Upper lobe of left lung (tissue), 4 donors: ENCODE results near the gene GATAD2A.

Source experiments
- EP300 ChIP-seq, 4 donors: sonication (generic); formaldehyde crosslinking; IDR thresholded peaks; one replicate each; pipeline ENCODE4 v1.5.1; 2017; ENCODE audit warnings: antibody characterized with exemption in 4 of 4, control low read depth in 2 of 4
- POLR2AphosphoS5 ChIP-seq, 2 donors: sonication (generic); formaldehyde crosslinking; IDR thresholded peaks; one replicate each; pipeline ENCODE4 v1.5.1; 2017; ENCODE audit warnings: antibody characterized with exemption in 2 of 2
- TF ChIP-seq, protein P1 (sequence below), 6 experiments: fragments of 450-650 bp in 4 of 6; fragments of 200-600 bp in 2 of 6; sonication (generic) in 2 of 6; IDR thresholded peaks; one replicate each; pipeline ENCODE4 v1.5.1; 2016 to 2019; ENCODE audit warnings: antibody characterized with exemption in 6 of 6

- no peak for TF ChIP-seq EP300 (IDR thresholded peaks at IDR 0.05)
- TF ChIP-seq, protein P1, sequence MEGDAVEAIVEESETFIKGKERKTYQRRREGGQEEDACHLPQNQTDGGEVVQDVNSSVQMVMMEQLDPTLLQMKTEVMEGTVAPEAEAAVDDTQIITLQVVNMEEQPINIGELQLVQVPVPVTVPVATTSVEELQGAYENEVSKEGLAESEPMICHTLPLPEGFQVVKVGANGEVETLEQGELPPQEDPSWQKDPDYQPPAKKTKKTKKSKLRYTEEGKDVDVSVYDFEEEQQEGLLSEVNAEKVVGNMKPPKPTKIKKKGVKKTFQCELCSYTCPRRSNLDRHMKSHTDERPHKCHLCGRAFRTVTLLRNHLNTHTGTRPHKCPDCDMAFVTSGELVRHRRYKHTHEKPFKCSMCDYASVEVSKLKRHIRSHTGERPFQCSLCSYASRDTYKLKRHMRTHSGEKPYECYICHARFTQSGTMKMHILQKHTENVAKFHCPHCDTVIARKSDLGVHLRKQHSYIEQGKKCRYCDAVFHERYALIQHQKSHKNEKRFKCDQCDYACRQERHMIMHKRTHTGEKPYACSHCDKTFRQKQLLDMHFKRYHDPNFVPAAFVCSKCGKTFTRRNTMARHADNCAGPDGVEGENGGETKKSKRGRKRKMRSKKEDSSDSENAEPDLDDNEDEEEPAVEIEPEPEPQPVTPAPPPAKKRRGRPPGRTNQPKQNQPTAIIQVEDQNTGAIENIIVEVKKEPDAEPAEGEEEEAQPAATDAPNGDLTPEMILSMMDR (IDR thresholded peaks at IDR 0.05) = no peak
- no peak for TF ChIP-seq POLR2AphosphoS5 (IDR thresholded peaks at IDR 0.05)
Measured at GRCh38 chr19:19453125-19453454, 47.6 kb downstream of the GATAD2A start.
